Measurements from ENCODE around the gene ZNF397. TPM values are rescaled to one million over a fixed set of nuclear protein-coding genes. Genes with fewer than 3 reads are reported as not detected.

ZNF397 gene
- total and polyA plus RNA-seq, 2 of the 13 experiments (the other 11 are each of a cell fraction or from before 2014, with no cell fraction given): 4.7 to 9.4 TPM

DNA sequence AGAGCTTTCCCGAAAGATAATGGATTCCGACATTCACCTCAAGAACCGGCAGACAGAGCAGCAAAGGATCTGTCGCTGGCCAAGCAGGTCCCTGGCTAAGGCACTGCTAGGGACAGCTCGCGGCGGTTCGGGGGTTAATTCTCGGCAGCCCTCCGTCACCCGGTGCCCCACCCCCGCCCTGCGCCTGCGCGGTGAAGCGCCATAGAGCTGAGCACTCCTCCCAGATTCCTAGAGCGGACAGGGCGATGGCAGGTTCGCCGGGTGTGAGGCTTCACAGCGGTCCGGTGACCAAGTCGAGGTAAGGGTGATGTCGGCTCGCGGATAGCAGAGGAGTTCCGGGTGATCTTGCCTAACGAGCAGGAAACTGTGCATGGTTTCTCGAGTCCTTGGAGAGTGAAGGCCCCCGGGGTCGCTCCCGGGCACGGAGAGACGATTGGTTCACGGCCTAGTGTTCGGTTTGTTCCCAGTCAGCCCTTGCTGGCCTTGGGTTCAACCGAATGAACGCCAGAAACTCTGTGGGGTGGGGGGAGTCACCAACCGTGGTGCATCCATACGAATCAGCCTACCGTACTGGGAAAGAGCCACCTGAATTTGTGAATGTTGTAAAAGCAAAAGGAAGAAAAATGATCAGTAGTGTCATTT lies 49.4 kb downstream of the ZNF397 start, which contains the start of gene ZSCAN30 (continued):
- TF ChIP-seq HNF1A (IDR thresholded peaks at IDR 0.05; ENCODE audit: low read depth) (no peak), HNF1A (CRISPR knock-in tag; IDR thresholded peaks at IDR 0.05; ENCODE audit: borderline replicate concordance) (peak; percentile 77; the same call in 1 of the 2 replicates), HMG20B (CRISPR knock-in tag; conservative IDR thresholded peaks at IDR 0.05) (no peak), DNMT1 (CRISPR knock-in tag; IDR thresholded peaks at IDR 0.05) (peak; percentile 91), ZEB1 (IDR thresholded peaks at IDR 0.05; ENCODE audit: insufficient replicate concordance, low read depth) (no peak), EP300 (IDR thresholded peaks at IDR 0.05; ENCODE audit: low read depth in 2 of 2, low read length in 2 of 2) (peak; percentile 40 to 65; a peak in 2 of 4 replicates), EP300 (CRISPR knock-in tag; IDR thresholded peaks at IDR 0.05; ENCODE audit: borderline replicate concordance) (peak; percentile 53), SIX4 (CRISPR knock-in tag; IDR thresholded peaks at IDR 0.05) (no peak), ZNF782 (CRISPR knock-in tag; IDR thresholded peaks at IDR 0.05; ENCODE audit: borderline replicate concordance) (peak; percentile 81; the same call in 1 of the 2 replicates), ZFP91 (CRISPR knock-in tag; IDR thresholded peaks at IDR 0.05; ENCODE audit: borderline replicate concordance) (peak; percentile 97), RERE (CRISPR knock-in tag; IDR thresholded peaks at IDR 0.05; ENCODE audit: low read depth) (no peak), ZMYM2 (CRISPR knock-in tag; IDR thresholded peaks at IDR 0.05) (peak; percentile 91), REXO4 (CRISPR knock-in tag; IDR thresholded peaks at IDR 0.05; ENCODE audit: borderline replicate concordance) (no peak), SIX1 (CRISPR knock-in tag; IDR thresholded peaks at IDR 0.05; ENCODE audit: borderline replicate concordance) (no peak), POLR2G (IDR thresholded peaks at IDR 0.05; ENCODE audit: low read depth, low read length) (peak; percentile 92), JDP2 (CRISPR knock-in tag; IDR thresholded peaks at IDR 0.05; ENCODE audit: borderline replicate concordance) (no peak), JUND (CRISPR knock-in tag; IDR thresholded peaks at IDR 0.05) (peak; percentile 17; the same call in 1 of the 2 replicates)

All from HepG2 (cell line).